ENCODE data around the gene HECTD3.
A peak's percentile ranks its signal among the peaks of the same experiment; 100 is the strongest.

HECTD3 gene
- 20.9 to 24.5 reads per million in 2 donors for total RNA-seq

GRCh38 chr1:45010855-45011811 is at the start of gene HECTD3:
Gene HECTD3, minus strand, starts transcription at chr1:45011324. Its CDS starts 67 bp downstream, at chr1:45011257.
- DNase-seq = peak; percentile 46 to 81 (median 61)

- DNase-seq = no peak
Observed at GRCh38 chr1:45059829-45060228, 48.7 kb upstream of the HECTD3 start.

- no peak for DNase-seq
Observed at GRCh38 chr1:45057542-45057941, 46.4 kb upstream of the HECTD3 start.

GRCh38 chr1:45051005-45051772 is 40.1 kb upstream of the HECTD3 start:
- DNase-seq = peak in 1 of 5 experiments; percentile 29

- no peak for DNase-seq
Observed at GRCh38 chr1:45047032-45047431, 35.9 kb upstream of the HECTD3 start.

- DNase-seq = no peak
Observed at GRCh38 chr1:45044916-45045315, 33.8 kb upstream of the HECTD3 start.

GRCh38 chr1:45043094-45043493 is 32.0 kb upstream of the HECTD3 start:
- no peak for DNase-seq

- DNase-seq = no peak
Observed at GRCh38 chr1:45040297-45040696, 29.2 kb upstream of the HECTD3 start.

- no peak for DNase-seq
Observed at GRCh38 chr1:45038661-45039364, 27.7 kb upstream of the HECTD3 start.

GRCh38 chr1:45038240-45038639 is 27.1 kb upstream of the HECTD3 start:
- no peak for DNase-seq

GRCh38 chr1:45037456-45037855 is 26.3 kb upstream of the HECTD3 start:
- DNase-seq = peak in 1 of 5 experiments; percentile 51

- no peak for DNase-seq
Observed at GRCh38 chr1:45035631-45036301, 24.6 kb upstream of the HECTD3 start.

GRCh38 chr1:45033356-45033755 is 22.2 kb upstream of the HECTD3 start:
- peak in 1 of 5 experiments; percentile 59 for DNase-seq

- DNase-seq = no peak
Observed at GRCh38 chr1:45032837-45033236, 21.7 kb upstream of the HECTD3 start.

GRCh38 chr1:45026446-45026845 is 15.3 kb upstream of the HECTD3 start:
- peak in 1 of 5 experiments; percentile 51 for DNase-seq

GRCh38 chr1:45023663-45024062 is 12.5 kb upstream of the HECTD3 start:
- no peak for DNase-seq

- peak in 3 of 5 experiments; percentile 29 to 75 (median 52) for DNase-seq
Observed at GRCh38 chr1:45018599-45019230, 7.6 kb upstream of the HECTD3 start.

- no peak for DNase-seq
Observed at GRCh38 chr1:45016767-45017166, 5.6 kb upstream of the HECTD3 start.

GRCh38 chr1:45016090-45016697 is 5.1 kb upstream of the HECTD3 start:
- DNase-seq = no peak

- no peak for DNase-seq
Observed at GRCh38 chr1:45015683-45016082, 4.6 kb upstream of the HECTD3 start.
